Measurements from ENCODE around the gene STARD13.

The STARD13 gene

GRCh38 chr13:33096886-33097605 lies 188.5 kb downstream of the STARD13 start:
- in situ Hi-C loops (cut with HindIII; ENCODE audit: low pct_ligation_motif_present, low sequenced_read_pairs), result no loop called here
- no peak for DNase-seq
- no peaks in the 10 kb centered on the region for H3K36me3 ChIP-seq (replicated peaks)
- H3K4me3 ChIP-seq (ENCODE audit: low read depth, low read length), result no peak overlapping the region
- no peak overlapping the region for H3K27ac ChIP-seq
- H3K27me3 ChIP-seq (replicated peaks), result no peaks in the 10 kb centered on the region
- TF ChIP-seq, protein P1, sequence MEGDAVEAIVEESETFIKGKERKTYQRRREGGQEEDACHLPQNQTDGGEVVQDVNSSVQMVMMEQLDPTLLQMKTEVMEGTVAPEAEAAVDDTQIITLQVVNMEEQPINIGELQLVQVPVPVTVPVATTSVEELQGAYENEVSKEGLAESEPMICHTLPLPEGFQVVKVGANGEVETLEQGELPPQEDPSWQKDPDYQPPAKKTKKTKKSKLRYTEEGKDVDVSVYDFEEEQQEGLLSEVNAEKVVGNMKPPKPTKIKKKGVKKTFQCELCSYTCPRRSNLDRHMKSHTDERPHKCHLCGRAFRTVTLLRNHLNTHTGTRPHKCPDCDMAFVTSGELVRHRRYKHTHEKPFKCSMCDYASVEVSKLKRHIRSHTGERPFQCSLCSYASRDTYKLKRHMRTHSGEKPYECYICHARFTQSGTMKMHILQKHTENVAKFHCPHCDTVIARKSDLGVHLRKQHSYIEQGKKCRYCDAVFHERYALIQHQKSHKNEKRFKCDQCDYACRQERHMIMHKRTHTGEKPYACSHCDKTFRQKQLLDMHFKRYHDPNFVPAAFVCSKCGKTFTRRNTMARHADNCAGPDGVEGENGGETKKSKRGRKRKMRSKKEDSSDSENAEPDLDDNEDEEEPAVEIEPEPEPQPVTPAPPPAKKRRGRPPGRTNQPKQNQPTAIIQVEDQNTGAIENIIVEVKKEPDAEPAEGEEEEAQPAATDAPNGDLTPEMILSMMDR (IDR thresholded peaks at IDR 0.05; ENCODE audit: low read depth, low read length, missing control alignments), result no peak

- Histone ChIP-seq H3K36me3 (replicated peaks) (no peaks in the 10 kb centered on the region), H3K27me3 (replicated peaks) (no peaks in the 10 kb centered on the region), H3K27ac (no peak overlapping the region), H3K4me3 (ENCODE audit: low read depth, low read length) (no peak overlapping the region)
- no peak for DNase-seq
- in situ Hi-C loops (cut with HindIII; ENCODE audit: low pct_ligation_motif_present, low sequenced_read_pairs), result no loop called here
- TF ChIP-seq, protein P1 (IDR thresholded peaks at IDR 0.05; ENCODE audit: low read depth, low read length, missing control alignments), result no peak
Observed at GRCh38 chr13:33092073-33092987, 193.2 kb downstream of the STARD13 start.

- in situ Hi-C loops (cut with HindIII; ENCODE audit: low pct_ligation_motif_present, low sequenced_read_pairs), result no loop called here
- no peak overlapping the region for H3K4me3 ChIP-seq (ENCODE audit: low read depth, low read length)
- H3K36me3 ChIP-seq (replicated peaks), result no peaks in the 10 kb centered on the region
- no peak overlapping the region for H3K27ac ChIP-seq
- H3K27me3 ChIP-seq (replicated peaks), result no peaks in the 10 kb centered on the region
- TF ChIP-seq, protein P1 (IDR thresholded peaks at IDR 0.05; ENCODE audit: low read depth, low read length, missing control alignments), result no peak
- DNase-seq, result no peak
Observed at GRCh38 chr13:33091415-33091774, 194.2 kb downstream of the STARD13 start.

- Histone ChIP-seq H3K27me3 (replicated peaks) (no peaks in the 10 kb centered on the region), H3K36me3 (replicated peaks) (no peaks in the 10 kb centered on the region), H3K27ac (no peak overlapping the region), H3K4me3 (ENCODE audit: low read depth, low read length) (no peak overlapping the region)
- in situ Hi-C loops (cut with HindIII; ENCODE audit: low pct_ligation_motif_present, low sequenced_read_pairs), result no loop called here
- DNase-seq, result no peak
- TF ChIP-seq, protein P1 (IDR thresholded peaks at IDR 0.05; ENCODE audit: low read depth, low read length, missing control alignments), result no peak
Observed at GRCh38 chr13:33090755-33091414, 194.7 kb downstream of the STARD13 start.

DNA sequence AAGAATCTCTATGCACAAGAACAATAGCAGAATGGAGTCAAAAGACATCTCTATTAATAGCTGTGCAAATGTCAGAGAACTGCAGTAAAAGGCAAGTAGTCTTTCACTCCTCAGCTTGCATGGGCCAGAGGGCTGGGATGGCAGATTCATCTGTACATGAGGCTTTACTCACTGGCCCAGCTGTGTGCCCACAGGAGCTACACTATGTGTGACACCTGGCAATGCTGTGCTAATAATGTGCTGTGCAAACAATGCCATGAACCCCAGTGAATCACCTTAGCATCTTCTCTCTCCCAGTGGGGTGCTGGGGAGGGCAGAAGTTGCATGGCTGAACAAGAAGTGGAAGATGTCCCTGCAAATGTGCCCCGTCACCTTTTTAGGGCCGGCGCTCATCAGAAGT lies 196.2 kb downstream of the STARD13 start:
- Histone ChIP-seq H3K36me3 (replicated peaks) (no peaks in the 10 kb centered on the region), H3K27me3 (replicated peaks) (no peaks in the 10 kb centered on the region), H3K4me3 (ENCODE audit: low read depth, low read length) (no peak overlapping the region), H3K27ac (no peak overlapping the region)
- no peak for DNase-seq
- in situ Hi-C loops (cut with HindIII; ENCODE audit: low pct_ligation_motif_present, low sequenced_read_pairs), result no loop called here
- TF ChIP-seq, protein P1 (IDR thresholded peaks at IDR 0.05; ENCODE audit: low read depth, low read length, missing control alignments), result no peak
